GM21526 (cell line): ENCODE results near the gene FOXA1.

Experiments
- ATAC-seq: cut with Tn5 transposase; IDR thresholded peaks from one replicate; pipeline ENCODE4 v1.9.1; 2021; ENCODE audit warnings: moderate library complexity; ENCODE audit not compliant: unreplicated experiment, low FRiP score

FOXA1 gene

GRCh38 chr14:37594971-37595808 lies at the start of gene FOXA1, which contains the start of gene TTC6:
Gene FOXA1, minus strand, starts transcription at chr14:37595249. Its CDS starts 277 bp downstream, at chr14:37594972.
Gene TTC6, plus strand, starts transcription at chr14:37595629. Its CDS starts 26,436 bp downstream, at chr14:37622065.
- ATAC-seq, result no peak

GRCh38 chr14:37643701-37644100 lies 48.7 kb upstream of the FOXA1 start:
- no peak for ATAC-seq

GRCh38 chr14:37642125-37642524 lies 47.1 kb upstream of the FOXA1 start:
- ATAC-seq, result no peak

GRCh38 chr14:37641117-37641516 lies 46.1 kb upstream of the FOXA1 start:
- no peak for ATAC-seq

- ATAC-seq, result no peak
Measured at GRCh38 chr14:37638599-37638998, 43.5 kb upstream of the FOXA1 start.

GRCh38 chr14:37637341-37637740 lies 42.3 kb upstream of the FOXA1 start:
- ATAC-seq, result no peak

GRCh38 chr14:37625597-37626595 lies 30.8 kb upstream of the FOXA1 start:
- no peak for ATAC-seq

GRCh38 chr14:37623971-37624370 lies 28.9 kb upstream of the FOXA1 start:
- no peak for ATAC-seq

GRCh38 chr14:37623426-37623951 lies 28.4 kb upstream of the FOXA1 start:
- ATAC-seq, result no peak

GRCh38 chr14:37622231-37622923 lies 27.3 kb upstream of the FOXA1 start:
- no peak for ATAC-seq

- ATAC-seq, result no peak
Measured at GRCh38 chr14:37620856-37621255, 25.8 kb upstream of the FOXA1 start.

GRCh38 chr14:37618498-37619028 lies 23.5 kb upstream of the FOXA1 start:
- no peak for ATAC-seq

- no peak for ATAC-seq
Measured at GRCh38 chr14:37617864-37618365, 22.9 kb upstream of the FOXA1 start.

- no peak for ATAC-seq
Measured at GRCh38 chr14:37616853-37617252, 21.8 kb upstream of the FOXA1 start.

- no peak for ATAC-seq
Measured at GRCh38 chr14:37615582-37616289, 20.7 kb upstream of the FOXA1 start.

- ATAC-seq, result no peak
Measured at GRCh38 chr14:37610945-37611523, 16.0 kb upstream of the FOXA1 start.

GRCh38 chr14:37608649-37609048 lies 13.6 kb upstream of the FOXA1 start:
- no peak for ATAC-seq

GRCh38 chr14:37606678-37607077 lies 11.6 kb upstream of the FOXA1 start:
- no peak for ATAC-seq
